IMR-90 (cell line): ENCODE results near the gene RPN1. TPM values are rescaled to one million over a fixed set of nuclear protein-coding genes. Genes with fewer than 3 reads are reported as not detected.

Experiments
- ATAC-seq: fragments of 200-7000 bp; cut with Tn5 transposase; 2 replicates; pipeline ENCODE4 v1.9.1; 2020; ENCODE audit warnings: low read depth, mild to moderate bottlenecking, moderate library complexity
- BruUV-seq: library from RNA; stranded (reverse); fragments of 400-500 nt; replicated peaks from 2 replicates; lab custom pipeline; 2021; lab: Mats Ljungman, UMichigan
- CTCF ChIA-PET: fragments of 300-600 bp; formaldehyde crosslinking; extraction: SDS; loops from one replicate; lab custom pipeline; 2021; ENCODE audit warnings: antibody characterized with exemption; lab: Yijun Ruan, JAX
- POLR2A ChIA-PET: fragments of 300-600 bp; sonication (Branson Sonifier 250); formaldehyde crosslinking; loops from one replicate; lab custom pipeline; 2022; ENCODE audit warnings: antibody characterized with exemption; ENCODE audit not compliant: unreplicated experiment; lab: Charles Lee
- DNase-seq: peaks from one replicate; pipeline ENCODE4 v3.0.0; 2013
- H2AFZ ChIP-seq: replicated peaks from 2 replicates; pipeline ENCODE3; 2013; ENCODE audit warnings: low read length, mild to moderate bottlenecking; ENCODE audit not compliant: poor library complexity
- H2AK5ac ChIP-seq: 2 replicates; pipeline ENCODE4 v1.6.1; 2013; ENCODE audit warnings: low read depth, low read length, inconsistent platforms
- H2AK9ac ChIP-seq: replicated peaks from 2 replicates; pipeline ENCODE3; 2013; ENCODE audit warnings: mild to moderate bottlenecking, low read depth, low read length, moderate library complexity; ENCODE audit not compliant: poor library complexity
- H2BK120ac ChIP-seq: 2 replicates; pipeline ENCODE4 v1.6.1; 2013; ENCODE audit warnings: low read depth, low read length, inconsistent platforms
- H2BK15ac ChIP-seq: 3 replicates; pipeline ENCODE4 v1.6.1; 2013; ENCODE audit warnings: low read depth, low read length, inconsistent platforms
- H2BK20ac ChIP-seq: 2 replicates; pipeline ENCODE4 v1.6.1; 2013; ENCODE audit warnings: low read depth, mild to moderate bottlenecking, inconsistent platforms, low read length, moderate library complexity
- H2BK5ac ChIP-seq: 2 replicates; pipeline ENCODE4 v1.6.1; 2013; ENCODE audit warnings: mild to moderate bottlenecking, low read depth, low read length, inconsistent platforms; ENCODE audit not compliant: poor library complexity, severe bottlenecking
- H3K14ac ChIP-seq: replicated peaks from 2 replicates; pipeline ENCODE4 v1.6.1; 2013; ENCODE audit warnings: low read depth, low read length, inconsistent platforms
- H3K18ac ChIP-seq: 2 replicates; pipeline ENCODE4 v1.6.1; 2013; ENCODE audit warnings: low read depth, low read length, control low read depth
- H3K23ac ChIP-seq: 2 replicates; pipeline ENCODE4 v1.6.1; 2013; ENCODE audit warnings: low read depth, low read length, inconsistent platforms
- H3K27ac ChIP-seq: 2 replicates; pipeline ENCODE4 v1.5.1; 2013; ENCODE audit warnings: mild to moderate bottlenecking, control low read depth, low read length; ENCODE audit not compliant: insufficient read depth
- H3K27me3 ChIP-seq: 2 replicates; pipeline ENCODE4 v1.6.1; 2013; ENCODE audit warnings: low read length; ENCODE audit not compliant: control insufficient read depth, insufficient read depth
- H3K36me3 ChIP-seq: 2 replicates; pipeline ENCODE4 v1.6.1; 2013; ENCODE audit warnings: low read length, mixed read lengths; ENCODE audit not compliant: control insufficient read depth, insufficient read depth
- H3K4ac ChIP-seq: 2 replicates; pipeline ENCODE4 v1.6.1; 2013; ENCODE audit warnings: low read depth, low read length, inconsistent platforms
- H3K4me1 ChIP-seq: 2 replicates; pipeline ENCODE4 v1.6.1; 2013; ENCODE audit warnings: low read length, mixed read lengths; ENCODE audit not compliant: control insufficient read depth, insufficient read depth
- H3K4me2 ChIP-seq: 2 replicates; pipeline ENCODE4 v1.6.1; 2013; ENCODE audit warnings: low read depth, mild to moderate bottlenecking, control low read depth, low read length, moderate library complexity
- H3K4me3 ChIP-seq: 2 replicates; pipeline ENCODE4 v1.5.1; 2013; ENCODE audit warnings: low read depth, mild to moderate bottlenecking, control low read depth, low read length, moderate library complexity; ENCODE audit not compliant: insufficient read depth
- H3K56ac ChIP-seq: 2 replicates; pipeline ENCODE4 v1.6.1; 2013; ENCODE audit warnings: low read length, inconsistent platforms; ENCODE audit not compliant: insufficient read depth; ENCODE audit errors: extremely low read depth
- H3K79me1 ChIP-seq, 2 experiments: 2 replicates each; pipeline ENCODE4 v1.6.1; 2013; ENCODE audit warnings: low read length in 2 of 2, inconsistent platforms in 1 of 2, low read depth in 1 of 2
- H3K9ac ChIP-seq: 2 replicates; pipeline ENCODE4 v1.6.1; 2013; ENCODE audit warnings: low read depth, low read length, control low read depth
- H3K9me1 ChIP-seq: 2 replicates; pipeline ENCODE4 v1.6.1; 2013; ENCODE audit warnings: low read length, inconsistent platforms; ENCODE audit not compliant: insufficient read depth
- H3K9me3 ChIP-seq: 2 replicates; pipeline ENCODE4 v1.6.1; 2013; ENCODE audit warnings: low read length; ENCODE audit not compliant: control insufficient read depth, insufficient read depth
- H4K20me1 ChIP-seq: 2 replicates; pipeline ENCODE4 v1.6.1; 2013; ENCODE audit warnings: low read length, inconsistent platforms; ENCODE audit not compliant: insufficient read depth
- H4K5ac ChIP-seq: 2 replicates; pipeline ENCODE4 v1.6.1; 2013; ENCODE audit warnings: mild to moderate bottlenecking, low read depth, low read length, control low read depth
- H4K8ac ChIP-seq, 2 experiments: 2 replicates each; pipeline ENCODE4 v1.6.1; 2013; ENCODE audit warnings: low read depth in 2 of 2, low read length in 2 of 2, control low read depth in 1 of 2, inconsistent platforms in 1 of 2
- H4K91ac ChIP-seq: 2 replicates; pipeline ENCODE4 v1.6.1; 2013; ENCODE audit warnings: low read depth, low read length, inconsistent platforms; ENCODE audit not compliant: insufficient read depth
- BHLHE40 ChIP-seq: fragments of 150-350 bp; IDR thresholded peaks from 2 replicates; pipeline ENCODE4 v1.6.1; 2016; ENCODE audit warnings: mild to moderate bottlenecking, low read depth, low read length
- CTCF ChIP-seq: conservative IDR thresholded peaks from 2 replicates; pipeline ENCODE4 v1.5.1; 2012; ENCODE audit warnings: mild to moderate bottlenecking, low read depth, low read length, improper control_type of control experiment
- ELK1 ChIP-seq: fragments of 150-350 bp; IDR thresholded peaks from 2 replicates; pipeline ENCODE4 v1.6.1; 2016; ENCODE audit warnings: low read depth, mild to moderate bottlenecking, low read length, moderate library complexity, borderline replicate concordance
- FOS ChIP-seq: fragments of 150-350 bp; IDR thresholded peaks from 2 replicates; pipeline ENCODE4 v1.6.1; 2016; ENCODE audit warnings: low read depth, low read length
- MAFK ChIP-seq: IDR thresholded peaks from 2 replicates; pipeline ENCODE4 v1.6.1; 2012; ENCODE audit warnings: low read depth, low read length, improper control_type of control experiment
- NFE2L2 ChIP-seq: fragments of 150-350 bp; IDR thresholded peaks from 2 replicates; pipeline ENCODE4 v1.6.1; 2016; ENCODE audit warnings: low read depth, mild to moderate bottlenecking, low read length
- POLR2A ChIP-seq: IDR thresholded peaks from 2 replicates; pipeline ENCODE4 v1.6.1; 2012; ENCODE audit warnings: mild to moderate bottlenecking, low read depth, low read length
- RFX5 ChIP-seq: IDR thresholded peaks from 2 replicates; pipeline ENCODE4 v1.8.0; 2012; ENCODE audit warnings: low read depth, mild to moderate bottlenecking, low read length, moderate library complexity
- USF2 ChIP-seq: fragments of 150-350 bp; IDR thresholded peaks from 2 replicates; pipeline ENCODE4 v1.6.1; 2017; ENCODE audit warnings: mild to moderate bottlenecking, antibody characterized with exemption, low read length, low read depth
- WGBS, 2 experiments: methylation state at CpG; one replicate each; pipeline versions ENCODE4 v1.1.5 to v1.1.7; 2013; ENCODE audit warnings: missing lambda C conversion rate in 2 of 2; ENCODE audit not compliant: insufficient read length in 1 of 2; ENCODE audit errors: extremely low coverage in 2 of 2; 5-methylcytosine and 5-hydroxymethylcytosine counted together
- dilution Hi-C: fragments of 300-500 bp; cut with HindIII; formaldehyde crosslinking; loops from one replicate; pipeline ENCODE4 v1.14.3; 2018; ENCODE audit warnings: low sequenced_read_pairs; ENCODE audit not compliant: unreplicated experiment
- in situ Hi-C: fragments of 300-500 bp; cut with MboI; formaldehyde crosslinking; loops from 3 replicates; pipeline ENCODE4 v1.14.3; 2019; ENCODE audit warnings: low sequenced_read_pairs, inconsistent platforms, mixed read lengths
- intact Hi-C: fragments of 100-400 bp; cut with micrococcal nuclease; formaldehyde crosslinking; loops from 2 replicates; pipeline ENCODE4 v1.10.0; 2022
- polyA plus RNA-seq, 3 experiments: library from polyadenylated mRNA; depleted of rRNA; stranded (reverse); fragments of >200 nt; gene quantifications; 2 replicates each; pipeline ENCODE4 v1.2.3, GENCODE V29; 2012; ENCODE audit warnings: low replicate concordance in 1 of 3
- total RNA-seq: library from RNA; depleted of rRNA; stranded (reverse); fragments of >200 nt; gene quantifications from 2 replicates; pipeline ENCODE4 v1.2.3, GENCODE V29; 2012

RPN1 gene
- total and polyA plus RNA-seq, 2 of the 4 experiments (the other 2 are of a cell fraction), result 252 to 736 TPM

GRCh38 chr3:128616516-128617269 lies 33.9 kb downstream of the RPN1 start:
- no peaks in the 10 kb centered on the region for H3K27me3 ChIP-seq
- WGBS, 2 experiments, result 100% methylated on average over 1 of the region's 16 CpGs; no CpG with 5 or more reads in 1 of the 2 experiments
- H3K9me3 ChIP-seq, result no peaks in the 10 kb centered on the region
- H3K23ac ChIP-seq, result no peak overlapping the region
- no peak overlapping the region for H3K9ac ChIP-seq
- no peak for DNase-seq
- H2BK15ac ChIP-seq, result no peak overlapping the region
- peak overlapping the region; percentile 15; the same call in 1 of the 2 replicates for H4K91ac ChIP-seq
- H3K36me3 ChIP-seq, result peaks cover 23% of the 10 kb centered on the region
- H4K8ac ChIP-seq, result peak overlapping the region; percentile 53 to 86; a peak in 3 of 4 replicates
- H3K4me1 ChIP-seq, result peaks cover 14% of the 10 kb centered on the region
- TF ChIP-seq USF2, result no peak
- TF ChIP-seq ELK1, result no peak
- no peak for TF ChIP-seq NFE2L2
- no peak for TF ChIP-seq POLR2A
- no peak for TF ChIP-seq FOS
- no peak for TF ChIP-seq CTCF
- no peak for TF ChIP-seq MAFK
- no peak for TF ChIP-seq RFX5
- TF ChIP-seq BHLHE40, result no peak
- ChIA-PET POLR2A (no interaction called here), CTCF (interaction anchor here (1.4 kb wide), 1 partner anchor 65 kb away, joined by 5 read pairs; no protein-coding TSS in a partner anchor)
- dilution Hi-C loops (no loop called here), intact Hi-C loops (loop anchor here (1.0 kb wide), 1 partner anchor 230 kb away; no protein-coding TSS in a partner anchor), in situ Hi-C loops (no loop called here)
- H4K20me1 ChIP-seq, result peaks cover 9% of the 10 kb centered on the region; the same call in 1 of the 2 replicates
- ATAC-seq, result no peak
- H3K9me1 ChIP-seq, result peaks cover 19% of the 10 kb centered on the region
- H2AFZ ChIP-seq, result peak overlapping the region; percentile 93
- no peak overlapping the region for H3K14ac ChIP-seq
- no peak overlapping the region; the same call in 1 of the 2 replicates for H3K4ac ChIP-seq
- peak overlapping the region; percentile 94 for H2AK9ac ChIP-seq
- H3K4me3 ChIP-seq, result no peak overlapping the region
- H3K79me1 ChIP-seq, result peaks cover 21 to 57% of the 10 kb centered on the region in 2 experiments
- no peak overlapping the region for H3K4me2 ChIP-seq
- H2AK5ac ChIP-seq, result peak overlapping the region; percentile 29; the same call in 1 of the 2 replicates
- BruUV-seq, result no TSS peak
- H3K27ac ChIP-seq, result no peak overlapping the region
- H2BK20ac ChIP-seq, result no peak overlapping the region
- H4K5ac ChIP-seq, result peak overlapping the region; percentile 76; the same call in 1 of the 2 replicates
- no peak overlapping the region for H2BK120ac ChIP-seq
- H2BK5ac ChIP-seq, result no peak overlapping the region
- H3K56ac ChIP-seq, result no peak overlapping the region
- no peak overlapping the region for H3K18ac ChIP-seq
